RCC 7860 (cell line): ENCODE measurements around the gene ATP8A2.
A peak's percentile ranks its signal among the peaks of the same experiment; 100 is the strongest.
"Not testable (repeated sequence)": the region's sequence is repeated elsewhere in the genome, so short reads cannot be mapped to it uniquely, and the experiment has no call there.

Experiments used
- DNase-seq: peaks from one replicate; pipeline ENCODE4 v3.0.0-alpha.2; 2015; ENCODE audit warnings: low spot score
- FAIRE-seq: peaks from 2 replicates; lab custom pipeline; 2012; peaks lifted over from hg19 to GRCh38; lab: Jason Lieb, UNC

ATP8A2 gene

DNA sequence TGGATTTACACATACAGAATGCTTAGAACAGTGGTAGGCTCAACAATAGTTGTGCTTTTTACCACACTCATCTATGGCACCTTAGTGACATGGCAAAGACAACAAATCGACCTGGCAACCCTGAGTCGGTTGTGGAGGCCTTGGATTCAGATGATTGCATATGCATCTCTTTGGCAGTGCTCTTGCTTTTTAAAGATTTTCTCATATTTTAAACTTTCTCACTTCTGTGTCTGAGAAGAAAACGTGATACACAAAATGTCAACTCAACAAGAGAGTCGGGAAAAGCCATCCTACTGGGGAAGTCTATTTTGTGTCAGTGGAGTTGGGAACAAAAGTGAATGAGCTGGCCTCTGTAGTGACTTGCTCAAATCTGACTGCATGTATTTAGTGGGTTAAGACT, 85.8 kb downstream of the ATP8A2 start:
- DNase-seq = no peak

DNA sequence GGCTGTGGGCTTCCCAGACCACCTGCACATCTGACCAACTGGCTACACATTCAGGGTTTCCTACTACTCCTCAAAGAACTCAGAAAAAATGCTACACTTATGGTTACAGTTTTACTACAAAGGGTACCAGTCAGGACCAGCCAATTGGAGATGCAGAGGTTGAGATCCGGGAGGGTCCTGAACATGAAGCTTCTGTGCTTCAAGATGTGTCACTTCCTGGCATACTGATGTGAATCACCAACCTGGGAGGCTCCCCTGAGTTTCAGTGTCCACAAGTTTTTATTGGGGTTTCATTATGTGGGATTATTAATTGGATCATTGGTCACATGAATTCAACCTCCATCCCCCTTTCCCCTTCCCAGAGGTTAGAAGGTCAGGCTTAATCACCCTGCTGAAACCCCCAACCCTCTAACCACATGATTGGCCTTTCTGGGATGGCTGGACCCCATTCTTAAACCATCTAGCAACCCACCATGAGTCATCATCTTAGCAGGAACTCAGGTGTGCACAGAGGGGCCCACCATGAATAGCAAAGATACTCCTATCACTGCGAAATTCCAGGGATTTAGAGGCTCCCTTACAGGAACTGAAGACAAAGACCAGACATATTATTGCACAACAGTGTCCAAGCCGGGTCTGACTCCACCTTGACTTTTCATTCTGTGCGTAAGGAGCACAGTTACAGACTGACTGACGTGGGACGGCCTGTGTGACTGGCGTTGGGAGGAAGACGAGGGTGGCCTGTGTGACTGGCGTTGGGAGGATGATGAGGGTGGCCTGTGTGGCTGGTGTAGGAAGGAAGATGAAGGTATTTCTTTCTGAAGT, 90.7 kb downstream of the ATP8A2 start:
- FAIRE-seq (no peak), DNase-seq (peak; percentile 35)

More for the DNA sequence above, 85.8 kb downstream of the ATP8A2 start:
- FAIRE-seq = no peak

GRCh38 chr13:25463496-25463895, 91.7 kb downstream of the ATP8A2 start:
- DNase-seq (peak; percentile 61), FAIRE-seq (peak; percentile 26)

DNA sequence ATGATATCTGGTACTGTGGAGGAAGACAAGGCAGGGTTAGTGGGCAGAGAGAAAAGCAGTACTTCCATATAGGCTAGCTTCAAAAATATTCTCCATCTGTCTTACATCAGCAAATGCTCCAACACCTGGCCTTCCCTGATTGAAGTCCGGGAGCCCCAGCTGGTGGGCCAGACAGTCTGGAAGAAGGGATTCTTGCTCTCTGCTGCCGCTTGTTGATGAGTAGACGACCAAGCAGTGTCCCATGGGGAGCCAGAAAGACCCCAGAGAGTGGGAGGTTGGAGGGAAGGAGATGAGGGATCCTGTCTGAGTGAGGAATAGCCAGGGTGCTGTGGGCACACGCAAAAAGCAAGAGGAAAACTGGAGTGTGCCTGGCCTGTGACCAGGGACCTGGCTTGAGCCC, 95.1 kb downstream of the ATP8A2 start:
- DNase-seq (no peak), FAIRE-seq (no peak)

- FAIRE-seq (no peak), DNase-seq (no peak)
These were observed 96.8 kb downstream of the ATP8A2 start for GRCh38 chr13:25468325-25469168.

DNA sequence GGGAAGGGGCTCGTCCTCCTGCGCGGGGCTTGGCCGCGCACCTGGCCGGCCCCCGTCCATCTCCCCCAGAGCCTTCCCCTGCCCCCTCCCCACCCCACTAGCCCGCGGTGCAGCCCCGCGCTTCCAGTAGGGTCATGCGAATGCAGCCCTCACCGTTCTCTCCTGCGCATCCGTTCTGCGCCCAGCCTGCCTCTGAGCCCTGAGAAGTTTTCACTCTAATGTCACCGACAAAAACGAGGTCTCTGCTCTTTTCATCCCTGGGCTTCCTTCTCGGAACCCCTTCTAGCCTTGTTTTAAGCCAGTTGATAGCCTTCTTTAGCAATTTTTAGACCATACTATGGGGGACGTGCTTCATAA, 97.4 kb downstream of the ATP8A2 start:
- no peak for DNase-seq
- no peak for FAIRE-seq

GRCh38 chr13:25473864-25474263, 102.1 kb downstream of the ATP8A2 start:
- DNase-seq = no peak
- FAIRE-seq = no peak

DNA sequence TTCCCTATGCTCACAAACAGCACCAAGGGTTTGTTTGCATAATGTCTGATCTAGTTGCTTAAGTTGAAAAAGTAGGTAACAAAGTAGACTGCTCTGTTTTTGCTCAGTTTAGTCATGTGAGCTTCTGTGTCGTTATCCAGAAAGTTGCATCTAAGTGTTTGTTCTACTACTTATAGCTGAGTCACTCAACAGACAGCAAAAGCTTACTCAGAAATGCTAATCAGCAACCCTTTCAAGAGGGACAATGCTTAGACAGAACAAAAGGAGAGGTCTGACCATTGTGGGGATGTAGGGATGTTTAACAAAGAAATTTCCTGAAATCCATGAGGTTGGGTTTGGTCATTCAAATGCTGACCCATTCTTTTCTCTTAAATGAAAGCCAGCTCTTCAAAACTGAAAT, 106.4 kb downstream of the ATP8A2 start:
- DNase-seq = no peak

GRCh38 chr13:25489238-25489637, 117.5 kb downstream of the ATP8A2 start:
- DNase-seq (no peak), FAIRE-seq (no peak)

More for the DNA sequence above, 106.4 kb downstream of the ATP8A2 start:
- no peak for FAIRE-seq

DNA sequence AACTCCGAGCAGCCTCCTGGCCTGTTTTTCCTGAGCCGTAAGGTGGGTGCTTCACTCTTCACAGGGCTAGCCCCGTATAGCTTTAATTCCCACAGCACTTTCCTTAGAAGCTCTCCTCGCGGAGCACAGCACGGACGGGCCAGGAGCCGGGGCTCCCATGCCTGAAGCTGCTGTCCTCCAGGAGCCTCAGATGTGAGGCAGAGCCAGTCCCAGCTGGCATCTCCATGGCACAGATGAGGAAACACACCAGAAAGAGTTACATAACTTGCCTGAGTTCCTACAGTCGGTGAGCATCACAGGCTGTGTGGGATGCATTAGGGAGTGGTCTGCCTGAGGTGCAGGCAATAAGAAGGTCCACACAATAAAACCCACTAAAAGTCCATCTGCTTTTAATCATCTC, 118.5 kb downstream of the ATP8A2 start:
- no peak for DNase-seq
- no peak for FAIRE-seq

GRCh38 chr13:25493931-25494640, 122.3 kb downstream of the ATP8A2 start:
- FAIRE-seq = no peak
- DNase-seq = no peak

DNA sequence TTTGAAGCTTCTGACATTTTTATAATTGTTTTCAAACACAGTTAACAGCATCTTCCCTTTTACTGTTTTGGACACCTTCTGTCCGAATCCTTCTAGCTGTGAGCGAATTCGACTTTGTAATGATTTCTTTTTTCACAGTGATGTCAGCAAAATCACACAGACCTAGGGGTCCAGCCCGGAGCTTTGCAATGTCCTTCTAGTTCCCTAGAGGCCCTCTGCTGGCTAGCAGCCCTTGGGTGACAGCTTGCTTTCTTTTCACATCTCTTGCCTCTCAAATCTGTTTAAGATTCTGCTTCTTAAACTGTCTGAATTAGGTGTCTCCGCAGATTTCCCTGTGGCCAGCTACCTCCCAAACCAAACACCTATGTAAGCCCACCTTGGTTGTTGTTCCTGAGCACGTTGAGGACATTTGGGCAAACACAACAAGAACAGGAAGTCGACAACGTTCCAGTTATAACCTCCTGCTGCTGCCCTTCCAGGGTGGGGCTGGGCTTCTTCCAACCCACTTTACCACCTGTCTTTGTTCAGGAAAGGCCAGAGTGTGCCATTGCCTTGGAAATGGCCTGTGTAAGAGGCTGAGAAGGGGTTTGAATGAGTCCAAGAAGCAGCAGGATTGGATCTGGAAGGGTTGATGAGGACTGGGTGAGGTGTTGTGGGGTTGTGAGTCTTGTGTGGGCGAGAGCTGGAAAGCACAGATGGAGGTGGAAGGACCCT, 123.1 kb downstream of the ATP8A2 start:
- DNase-seq = no peak
- no peak for FAIRE-seq

GRCh38 chr13:25501231-25501630, 129.5 kb downstream of the ATP8A2 start:
- DNase-seq (no peak), FAIRE-seq (no peak)

GRCh38 chr13:25502031-25502430, 130.3 kb downstream of the ATP8A2 start:
- FAIRE-seq = no peak

DNA sequence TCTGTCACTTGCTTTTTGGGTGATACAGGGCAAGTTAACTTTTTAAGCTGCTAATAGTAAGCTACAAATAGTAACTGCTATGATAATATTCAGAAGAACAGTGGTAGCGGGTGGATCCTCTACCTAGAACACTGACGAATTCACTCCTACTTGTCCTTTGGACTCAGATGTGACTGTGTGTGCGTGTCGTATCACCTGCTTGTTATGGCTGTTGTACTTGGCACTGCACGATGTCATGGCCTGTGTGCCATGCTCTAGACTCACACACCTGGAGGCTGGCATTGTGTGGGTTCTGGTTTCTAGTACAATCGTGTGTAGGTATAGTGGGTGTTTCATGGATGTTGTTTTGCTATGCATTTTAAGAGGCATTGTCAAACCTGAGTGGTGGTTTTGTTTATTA, 130.8 kb downstream of the ATP8A2 start:
- FAIRE-seq (no peak), DNase-seq (no peak)

More at GRCh38 chr13:25502031-25502430, 130.3 kb downstream of the ATP8A2 start:
- no peak for DNase-seq

DNA sequence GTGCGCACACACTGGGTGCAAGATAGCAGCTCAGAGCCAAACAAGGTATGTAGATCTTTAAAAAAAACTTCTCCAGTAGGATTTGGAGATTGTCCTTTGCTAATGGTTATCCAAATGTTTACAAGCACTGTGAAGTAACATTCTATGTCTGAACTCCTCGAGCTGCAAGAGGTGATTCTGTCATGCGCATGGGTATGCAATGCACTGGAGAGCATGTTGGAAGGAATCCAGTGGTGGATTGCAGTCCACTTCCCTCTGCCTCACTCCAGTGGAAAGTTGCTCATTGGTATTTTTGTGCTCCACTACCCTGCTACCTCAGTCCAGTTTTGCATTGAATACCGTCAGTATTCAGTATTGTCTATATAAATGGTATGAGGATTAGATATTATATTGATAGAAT, 132.1 kb downstream of the ATP8A2 start:
- FAIRE-seq (no peak), DNase-seq (no peak)

GRCh38 chr13:25507841-25508240, 136.1 kb downstream of the ATP8A2 start:
- DNase-seq = no peak
- no peak for FAIRE-seq

- DNase-seq, FAIRE-seq: not testable (repeated sequence)
These were observed 141.3 kb downstream of the ATP8A2 start for GRCh38 chr13:25513060-25513459.

- FAIRE-seq = no peak
- no peak for DNase-seq
These were observed 146.7 kb downstream of the ATP8A2 start for GRCh38 chr13:25518441-25518840.

- no peak for FAIRE-seq
These were observed 154.1 kb downstream of the ATP8A2 start for GRCh38 chr13:25525884-25526283.

GRCh38 chr13:25528266-25528665, 156.5 kb downstream of the ATP8A2 start:
- no peak for FAIRE-seq
- DNase-seq = no peak

More at GRCh38 chr13:25525884-25526283, 154.1 kb downstream of the ATP8A2 start:
- DNase-seq = no peak
